GM23248 (cell line): Measurements from ENCODE around the gene FRK. TPM values are rescaled to one million over a fixed set of nuclear protein-coding genes. Genes with fewer than 3 reads are reported as not detected.
"Not testable (repeated sequence)": the region's sequence is repeated elsewhere in the genome, so short reads cannot be mapped to it uniquely, and the experiment has no call there.

Experiments used
- DNase-seq: peaks from one replicate; pipeline ENCODE4 v3.0.0-alpha.2; 2015
- H2AFZ ChIP-seq: fragments of 200-600 bp; sonication (generic); 2 replicates; pipeline ENCODE4 v1.6.1; 2016; ENCODE audit warnings: antibody characterized with exemption
- H3F3A ChIP-seq: fragments of 200-600 bp; sonication (generic); 2 replicates; pipeline ENCODE4 v1.6.1; 2016; ENCODE audit warnings: mild to moderate bottlenecking, antibody characterized with exemption, mixed run types; ENCODE audit not compliant: insufficient read depth
- H3K27ac ChIP-seq: fragments of 200-600 bp; sonication (generic); 2 replicates; pipeline ENCODE4 v1.5.1; 2016; ENCODE audit warnings: mild to moderate bottlenecking
- H3K27me3 ChIP-seq: fragments of 200-600 bp; sonication (generic); replicated peaks from 2 replicates; pipeline ENCODE4 v1.6.1; 2016; ENCODE audit warnings: mild to moderate bottlenecking; ENCODE audit not compliant: insufficient read depth
- H3K36me3 ChIP-seq: fragments of 200-600 bp; sonication (generic); 2 replicates; pipeline ENCODE4 v1.6.1; 2016; ENCODE audit warnings: low read depth, mild to moderate bottlenecking
- H3K4me1 ChIP-seq: fragments of 200-600 bp; sonication (generic); 2 replicates; pipeline ENCODE4 v1.6.1; 2016; ENCODE audit warnings: mild to moderate bottlenecking; ENCODE audit not compliant: insufficient read depth
- H3K4me2 ChIP-seq: fragments of 200-600 bp; sonication (generic); one replicate; pipeline ENCODE4 v1.6.1; 2016; ENCODE audit warnings: mild to moderate bottlenecking; ENCODE audit not compliant: unreplicated experiment
- H3K4me3 ChIP-seq: fragments of 200-600 bp; sonication (generic); 2 replicates; pipeline ENCODE4 v1.5.1; 2016; ENCODE audit warnings: mild to moderate bottlenecking
- H3K79me2 ChIP-seq: fragments of 200-600 bp; sonication (generic); 2 replicates; pipeline ENCODE4 v1.6.1; 2016; ENCODE audit warnings: mild to moderate bottlenecking; ENCODE audit not compliant: insufficient read depth
- H3K9ac ChIP-seq: fragments of 200-600 bp; sonication (generic); 2 replicates; pipeline ENCODE4 v1.6.1; 2016; ENCODE audit warnings: mild to moderate bottlenecking
- H3K9me2 ChIP-seq: fragments of 200-600 bp; sonication (generic); 2 replicates; pipeline ENCODE4 v1.6.1; 2016; ENCODE audit warnings: mixed run types, mild to moderate bottlenecking, moderate library complexity; ENCODE audit not compliant: insufficient read depth
- H3K9me3 ChIP-seq: fragments of 200-600 bp; sonication (generic); one replicate; pipeline ENCODE4 v1.6.1; 2017; ENCODE audit warnings: low read depth
- H4K20me1 ChIP-seq: fragments of 200-600 bp; sonication (generic); 2 replicates; pipeline ENCODE4 v1.6.0; 2016; ENCODE audit not compliant: insufficient read depth
- EZH2 ChIP-seq: fragments of 200-600 bp; sonication (generic); IDR thresholded peaks from 2 replicates; pipeline ENCODE4 v1.6.1; 2018; ENCODE audit warnings: antibody characterized with exemption, mild to moderate bottlenecking; ENCODE audit not compliant: insufficient read depth, poor library complexity, severe bottlenecking
- EZH2phosphoT487 ChIP-seq: fragments of 200-600 bp; sonication (generic); IDR thresholded peaks from 2 replicates; pipeline ENCODE4 v1.6.1; 2018; ENCODE audit warnings: antibody characterized with exemption, moderate library complexity, mild to moderate bottlenecking, low read depth; ENCODE audit not compliant: insufficient read depth
- WGBS, 2 experiments: methylation state at CpG; one replicate each; pipeline ENCODE4 v1.1.6; 2015 to 2017; ENCODE audit warnings: low lambda C conversion rate in 2 of 2, low coverage in 1 of 2; ENCODE audit errors: missing lambda C conversion rate in 2 of 2; 5-methylcytosine and 5-hydroxymethylcytosine counted together
- in situ Hi-C: fragments of 300-500 bp; cut with MboI; formaldehyde crosslinking; loops from 2 replicates; pipeline ENCODE4 v1.15.0; 2020
- polyA plus RNA-seq: library from polyadenylated mRNA; unstranded; fragments of >200 nt; fragmentation: Nextera tagmentation; extraction: Ambion mirVana; gene quantifications from 2 replicates; pipeline ENCODE4 v1.2.1, GENCODE V29; 2016
- total RNA-seq: library from RNA; depleted of rRNA; stranded (reverse); fragments of >200 nt; shearing (Covaris generic); gene quantifications from 2 replicates; pipeline ENCODE4 v1.2.3, GENCODE V29; 2014

Gene FRK
- total and polyA plus RNA-seq, 2 experiments from 2014 or later, result 0.06 to 0.32 TPM

DNA sequence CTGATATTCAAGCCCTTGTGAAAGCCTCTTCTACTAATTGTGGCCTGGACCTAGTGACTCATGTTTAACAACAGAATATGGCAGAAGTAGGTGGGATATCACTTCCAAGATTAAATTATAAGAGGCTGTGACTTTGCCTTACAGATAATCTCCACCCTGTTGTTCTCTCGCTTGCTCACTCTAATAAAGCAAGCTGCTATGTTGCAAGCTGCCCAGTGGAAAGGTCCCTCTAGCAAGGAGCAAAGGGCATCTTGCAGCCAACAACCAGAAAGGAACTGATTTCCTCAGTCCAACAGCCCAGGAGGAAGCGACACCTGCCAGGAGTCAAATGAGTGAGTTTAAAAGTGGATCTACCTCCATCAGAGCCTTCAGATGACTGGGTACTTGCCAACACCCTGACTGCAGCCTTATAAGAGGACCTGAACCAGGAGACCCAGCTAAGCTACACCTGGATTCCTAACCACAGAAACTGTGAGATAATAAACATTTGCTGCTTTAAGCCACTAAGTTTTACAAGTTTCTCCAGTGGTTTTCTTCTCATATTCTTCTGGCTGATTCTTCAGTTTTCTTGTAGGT, 112.6 kb downstream of the FRK start:
- WGBS, 2 experiments, result 42 to 61% methylated on average over 2 of the region's 2 CpGs
- no peak for TF ChIP-seq EZH2phosphoT487
- Histone ChIP-seq H3K4me2 (no peak overlapping the region), H3F3A (no peaks in the 10 kb centered on the region), H4K20me1 (no peaks in the 10 kb centered on the region), H3K9me2 (no peaks in the 10 kb centered on the region), H2AFZ (no peak overlapping the region), H3K9ac (no peak overlapping the region), H3K27me3 (no peaks in the 10 kb centered on the region), H3K79me2 (no peaks in the 10 kb centered on the region), H3K4me3 (no peak overlapping the region), H3K36me3 (no peaks in the 10 kb centered on the region), H3K27ac (no peak overlapping the region), H3K4me1 (no peaks in the 10 kb centered on the region), H3K9me3 (no peaks in the 10 kb centered on the region)
- in situ Hi-C loops, result no loop called here
- no peak for DNase-seq

DNA sequence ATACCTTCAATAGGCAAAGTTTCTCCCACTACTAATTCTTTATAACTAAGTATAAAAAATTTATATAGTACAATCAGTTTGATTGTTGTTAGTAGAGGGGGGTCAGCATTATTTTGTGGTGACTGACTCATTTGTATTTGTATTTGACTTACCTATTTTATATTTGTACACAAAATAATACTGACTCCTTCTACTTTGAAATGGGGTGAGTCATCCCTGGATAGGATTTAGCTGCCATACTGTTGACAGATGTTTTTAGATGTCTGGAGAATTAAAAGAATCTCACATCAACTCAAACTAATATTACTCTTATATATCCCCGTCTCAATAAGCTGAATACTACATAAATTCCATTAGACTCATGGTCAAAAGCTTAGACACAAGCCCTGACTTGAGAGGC, 114.9 kb downstream of the FRK start:
- WGBS, 2 experiments, result 15 to 19% methylated on average over 1 of the region's 1 CpG
- Histone ChIP-seq H3K79me2 (no peaks in the 10 kb centered on the region), H2AFZ (no peak overlapping the region), H3K9ac (no peak overlapping the region), H3K27me3 (no peaks in the 10 kb centered on the region), H3K36me3 (no peaks in the 10 kb centered on the region), H3K9me3 (no peaks in the 10 kb centered on the region), H3K4me1 (no peaks in the 10 kb centered on the region), H3K4me2 (no peak overlapping the region), H3K27ac (no peak overlapping the region), H3K4me3 (no peak overlapping the region), H3K9me2 (no peaks in the 10 kb centered on the region), H3F3A (no peaks in the 10 kb centered on the region), H4K20me1 (no peaks in the 10 kb centered on the region)
- TF ChIP-seq EZH2phosphoT487, result no peak
- TF ChIP-seq EZH2, result no peak
- no peak for DNase-seq
- in situ Hi-C loops, result no loop called here

DNA sequence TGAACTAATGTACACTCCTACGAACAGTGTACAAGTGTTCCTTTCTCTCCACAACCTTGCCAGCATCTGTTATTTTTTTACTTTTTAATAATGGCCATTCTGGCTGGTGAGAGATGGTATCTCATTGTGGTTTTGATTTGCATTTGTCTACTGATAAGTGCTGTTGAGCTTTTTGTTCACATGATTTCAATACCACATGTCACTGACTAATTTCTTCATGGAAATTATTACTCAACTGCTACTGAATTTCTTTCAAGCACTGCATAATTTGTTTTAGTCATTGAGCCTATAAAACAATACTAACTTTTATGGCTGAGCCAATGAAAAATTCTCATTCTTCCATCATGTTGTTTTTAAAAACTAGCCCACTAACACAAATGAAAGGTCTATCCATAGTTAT, 115.4 kb downstream of the FRK start:
- Histone ChIP-seq H3K4me2 (no peak overlapping the region), H3K36me3 (no peaks in the 10 kb centered on the region), H3K9ac (no peak overlapping the region), H2AFZ (no peak overlapping the region), H3K4me1 (no peaks in the 10 kb centered on the region), H3K4me3 (no peak overlapping the region), H3K79me2 (no peaks in the 10 kb centered on the region), H3K9me3 (no peaks in the 10 kb centered on the region), H3K27ac (no peak overlapping the region), H3F3A (no peaks in the 10 kb centered on the region), H4K20me1 (no peaks in the 10 kb centered on the region), H3K9me2 (no peaks in the 10 kb centered on the region), H3K27me3 (no peaks in the 10 kb centered on the region)
- WGBS, 2 experiments, result 32 to 50% methylated on average over 1 of the region's 1 CpG
- in situ Hi-C loops, result no loop called here
- no peak for TF ChIP-seq EZH2phosphoT487
- no peak for DNase-seq

DNA sequence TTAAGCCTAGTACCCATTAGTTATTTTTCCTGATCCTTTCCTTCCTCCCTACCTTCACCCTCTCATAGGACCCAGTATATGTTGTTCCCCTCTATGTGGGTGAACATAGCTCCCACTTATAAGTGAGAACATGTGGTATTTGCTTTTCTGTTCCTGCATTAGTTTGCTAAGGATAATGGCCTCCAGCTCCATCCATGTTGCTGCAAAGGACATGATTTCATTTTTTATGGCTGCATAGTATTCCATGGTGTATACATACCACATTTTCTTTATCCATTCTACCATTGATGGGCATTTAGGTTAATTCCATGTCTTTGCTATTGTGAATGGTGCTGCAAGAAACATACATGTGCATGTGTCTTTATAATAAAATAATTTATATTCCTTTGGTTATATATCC, 115.9 kb downstream of the FRK start:
- H3K9ac ChIP-seq, DNase-seq, H3K4me2 ChIP-seq, H3K27ac ChIP-seq, H3K9me2 ChIP-seq, H3F3A ChIP-seq, H4K20me1 ChIP-seq, in situ Hi-C loops, H3K27me3 ChIP-seq, H3K4me3 ChIP-seq, H3K4me1 ChIP-seq, H3K9me3 ChIP-seq, H2AFZ ChIP-seq, H3K36me3 ChIP-seq, H3K79me2 ChIP-seq: not testable (repeated sequence)

DNA sequence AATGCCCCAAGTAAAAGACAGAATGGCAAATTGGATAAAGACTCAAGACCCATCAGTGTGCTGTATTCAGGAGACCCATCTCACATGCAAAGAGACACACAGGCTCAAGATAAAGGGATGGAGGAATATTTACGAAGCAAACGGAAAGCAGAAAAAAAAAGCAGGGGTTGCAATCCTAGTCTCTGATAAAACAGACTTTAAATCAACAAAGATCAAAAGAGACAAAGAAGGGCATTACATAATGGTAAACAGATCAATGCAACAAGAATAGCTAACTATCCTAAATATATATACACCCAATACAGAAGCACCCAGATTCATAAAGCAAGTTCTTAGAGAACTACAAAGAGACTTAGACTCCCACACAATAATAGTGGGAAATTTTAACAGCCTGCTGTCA, 123.2 kb downstream of the FRK start:
- H3K9ac ChIP-seq, H3F3A ChIP-seq, H3K79me2 ChIP-seq, H3K27ac ChIP-seq, H2AFZ ChIP-seq, H3K4me2 ChIP-seq, H3K9me3 ChIP-seq, in situ Hi-C loops, H3K4me1 ChIP-seq, DNase-seq, H3K4me3 ChIP-seq, H3K27me3 ChIP-seq, H3K36me3 ChIP-seq, H4K20me1 ChIP-seq, H3K9me2 ChIP-seq: not testable (repeated sequence)
- WGBS, 2 experiments, result 45 to 52% methylated on average over 2 of the region's 2 CpGs
